Activated B cell treated with CpG ODN at 0.5 μM for 24 hours (primary cell): ENCODE data around the gene IMPA2. TPM values are rescaled to one million over a fixed set of nuclear protein-coding genes. Genes with fewer than 3 reads are reported as not detected.

Source experiments
- ATAC-seq: fragments of 200-7000 bp; cut with Tn5 transposase; one replicate; pipeline ENCODE4 v1.10.0; 2021; ENCODE audit warnings: low read depth, mild to moderate bottlenecking, moderate library complexity
- CTCF ChIA-PET: fragments of 350-600 bp; sonication (Branson Sonifier 250); formaldehyde crosslinking; loops from one replicate; lab custom pipeline; 2021; ENCODE audit warnings: antibody characterized with exemption; lab: Charles Lee
- POLR2A ChIA-PET: fragments of 350-600 bp; sonication (Branson Sonifier 250); formaldehyde crosslinking; loops from one replicate; lab custom pipeline; 2021; ENCODE audit warnings: antibody characterized with exemption; lab: Charles Lee
- DNase-seq: peaks from one replicate; pipeline ENCODE4 v3.0.0; 2022
- H3K27ac Mint-ChIP-seq: one replicate; pipeline ENCODE4 v1.8.0; 2020; ENCODE audit warnings: mixed read lengths
- H3K27me3 Mint-ChIP-seq: one replicate; pipeline ENCODE4 v1.8.0; 2021; ENCODE audit warnings: mixed read lengths
- H3K36me3 Mint-ChIP-seq: one replicate; pipeline ENCODE4 v1.8.0; 2021; ENCODE audit warnings: low read depth, mixed read lengths
- H3K4me1 Mint-ChIP-seq: one replicate; pipeline ENCODE4 v1.8.0; 2021; ENCODE audit warnings: mixed read lengths
- H3K4me3 Mint-ChIP-seq: one replicate; pipeline ENCODE4 v1.8.0; 2020; ENCODE audit warnings: mild to moderate bottlenecking, mixed read lengths
- H3K9me3 Mint-ChIP-seq: one replicate; pipeline ENCODE4 v1.8.0; 2020; ENCODE audit warnings: mixed read lengths
- CTCF ChIP-seq: fragments of 200-600 bp; IDR thresholded peaks from one replicate; pipeline ENCODE4 v1.8.0; 2022; ENCODE audit warnings: antibody characterized with exemption, mild to moderate bottlenecking
- intact Hi-C: fragments of 100-400 bp; cut with micrococcal nuclease; formaldehyde crosslinking; loops from one replicate; pipeline ENCODE4 v1.15.1; 2024
- total RNA-seq: library from RNA; stranded (reverse); gene quantifications from 2 replicates; pipeline ENCODE4 v1.2.3, GENCODE V29; 2022

IMPA2 gene
- total RNA-seq, 1 donor from 2014 or later, result 7.5 TPM

GRCh38 chr18:12007063-12007462, 25.8 kb downstream of the IMPA2 start:
- ChIA-PET CTCF (no interaction called here), POLR2A (no interaction called here)
- no peak for TF ChIP-seq CTCF
- no peak for DNase-seq
- Mint-ChIP-seq H3K27ac (no peak overlapping the region), H3K36me3 (no peaks in the 10 kb centered on the region), H3K4me1 (peaks cover 4% of the 10 kb centered on the region), H3K27me3 (no peaks in the 10 kb centered on the region), H3K9me3 (no peaks in the 10 kb centered on the region), H3K4me3 (no peak overlapping the region)
- intact Hi-C loops, result no loop called here
- no peak for ATAC-seq

- DNase-seq (no peak), ATAC-seq (no peak)
- Mint-ChIP-seq H3K36me3 (peaks cover 3% of the 10 kb centered on the region), H3K27me3 (no peaks in the 10 kb centered on the region), H3K4me3 (no peak overlapping the region), H3K9me3 (no peaks in the 10 kb centered on the region), H3K27ac (no peak overlapping the region), H3K4me1 (peaks cover 4% of the 10 kb centered on the region)
- intact Hi-C loops, result no loop called here
- CTCF ChIA-PET, result no interaction called here
- no peak for TF ChIP-seq CTCF
- POLR2A ChIA-PET, result interaction anchor here (0.7 kb wide), 1 partner anchor 40 kb away, joined by 3 read pairs; no protein-coding TSS in a partner anchor
Observed at GRCh38 chr18:12008181-12008767, 27.0 kb downstream of the IMPA2 start.

GRCh38 chr18:12008842-12009580, 27.7 kb downstream of the IMPA2 start:
- Mint-ChIP-seq H3K27ac (no peak overlapping the region), H3K27me3 (no peaks in the 10 kb centered on the region), H3K4me3 (no peak overlapping the region), H3K4me1 (peaks cover 4% of the 10 kb centered on the region), H3K36me3 (peaks cover 3% of the 10 kb centered on the region), H3K9me3 (no peaks in the 10 kb centered on the region)
- POLR2A ChIA-PET, result no interaction called here
- intact Hi-C loops, result no loop called here
- no peak for TF ChIP-seq CTCF
- ATAC-seq (no peak), DNase-seq (no peak)
- CTCF ChIA-PET, result no interaction called here

GRCh38 chr18:12009581-12010140, 28.4 kb downstream of the IMPA2 start:
- H3K27ac Mint-ChIP-seq, result no peak overlapping the region

More at GRCh38 chr18:12009581-12010140, 28.4 kb downstream of the IMPA2 start:
- peaks cover 4% of the 10 kb centered on the region for H3K4me1 Mint-ChIP-seq
- DNase-seq (no peak), ATAC-seq (no peak)
- H3K9me3 Mint-ChIP-seq, result no peaks in the 10 kb centered on the region
- POLR2A ChIA-PET, result no interaction called here
- H3K36me3 Mint-ChIP-seq, result peaks cover 3% of the 10 kb centered on the region
- no peaks in the 10 kb centered on the region for H3K27me3 Mint-ChIP-seq
- H3K4me3 Mint-ChIP-seq, result no peak overlapping the region
- TF ChIP-seq CTCF, result no peak
- intact Hi-C loops, result no loop called here
- CTCF ChIA-PET, result no interaction called here
